Kidney (tissue), 14 donors: ENCODE data around the gene GUF1. TPM values are rescaled to one million over a fixed set of nuclear protein-coding genes. Genes with fewer than 3 reads are reported as not detected.

Experiments used
- DNase-seq, 5 donors: peaks; one replicate each; pipeline ENCODE4 v3.0.0-alpha.2; 2013 to 2020
- FAIRE-seq: peaks from 2 replicates; lab custom pipeline; 2012; peaks lifted over from hg19 to GRCh38; lab: Jason Lieb, UNC
- H3K27ac ChIP-seq, 2 donors: one replicate each; pipeline ENCODE4 v1.7.0; 2013; ENCODE audit warnings: low read depth in 2 of 2, low read length in 2 of 2, inconsistent platforms in 1 of 2
- H3K27me3 ChIP-seq: one replicate; pipeline ENCODE4 v1.7.1; 2013; ENCODE audit warnings: low read length, inconsistent platforms; ENCODE audit not compliant: control insufficient read depth, insufficient read depth
- H3K36me3 ChIP-seq, 3 donors: one replicate each; pipeline versions ENCODE4 v1.7.0 to v1.7.1; 2013; ENCODE audit warnings: low read length in 3 of 3, control low read depth in 1 of 3, inconsistent platforms in 1 of 3; ENCODE audit not compliant: insufficient read depth in 3 of 3, control insufficient read depth in 2 of 3
- H3K4me1 ChIP-seq, 3 donors: one replicate each; pipeline versions ENCODE4 v1.7.0 to v1.7.1; 2013; ENCODE audit warnings: low read length in 3 of 3, inconsistent platforms in 1 of 3, low read depth in 1 of 3; ENCODE audit not compliant: control insufficient read depth in 2 of 3, insufficient read depth in 2 of 3
- H3K4me3 ChIP-seq, 3 donors: one replicate each; pipeline versions ENCODE4 v1.7.0 to v1.8.1; 2013; ENCODE audit warnings: low read length in 3 of 3, control low read depth in 1 of 3, inconsistent platforms in 1 of 3
- H3K9ac ChIP-seq, 3 donors: one replicate each; pipeline versions ENCODE4 v1.7.0 to v1.7.1; 2013; ENCODE audit warnings: low read length in 3 of 3, control low read depth in 1 of 3, inconsistent platforms in 1 of 3
- H3K9me3 ChIP-seq, 3 donors: one replicate each; pipeline versions ENCODE4 v1.7.0 to v1.7.1; 2013; ENCODE audit warnings: low read length in 3 of 3, control low read depth in 1 of 3, inconsistent platforms in 1 of 3; ENCODE audit not compliant: control insufficient read depth in 2 of 3, insufficient read depth in 1 of 3
- intact Hi-C: fragments of 100-400 bp; cut with DNase I; formaldehyde crosslinking; loops from one replicate; pipeline ENCODE4 v1.11.1; 2022
- polyA plus RNA-seq: library from polyadenylated mRNA; stranded (reverse); fragments of 350-450 nt; fragmentation: Illumina TruSeq; extraction: RNeasy Lipid Tissue Mini Kit (QIAGEN cat#74804); gene quantifications from one replicate; pipeline ENCODE4 v1.2.3, GENCODE V29; 2014; ENCODE audit warnings: low read depth, low replicate concordance; ENCODE audit not compliant: insufficient read depth
- total RNA-seq: library from RNA; stranded (reverse); fragmentation: NEBNext Ultra II Directional; extraction: Animal tissue kit (Norgen Biotek cat#: 25700); gene quantifications from one replicate; pipeline ENCODE4 v1.2.1, GENCODE V29; 2021
- TF ChIP-seq, protein P1 (sequence below): IDR thresholded peaks from 3 replicates; pipeline ENCODE4 v1.5.1; 2012; ENCODE audit warnings: mild to moderate bottlenecking, moderate library complexity, borderline replicate concordance; ENCODE audit not compliant: insufficient read depth; ENCODE audit errors: extremely low read depth
- donor health status: control.
- donor health status: control.
- donor health status: control.
- donor health status: control.
- donor health status: control.
- donor health status: DM: yes; HTN: yes; CAD: no.
- donor health status: Normal renal cell carcinoma (clear cell type).

The GUF1 gene
- total and polyA plus RNA-seq, 2 donors from 2014 or later: 17.8 to 21.2 TPM

DNA sequence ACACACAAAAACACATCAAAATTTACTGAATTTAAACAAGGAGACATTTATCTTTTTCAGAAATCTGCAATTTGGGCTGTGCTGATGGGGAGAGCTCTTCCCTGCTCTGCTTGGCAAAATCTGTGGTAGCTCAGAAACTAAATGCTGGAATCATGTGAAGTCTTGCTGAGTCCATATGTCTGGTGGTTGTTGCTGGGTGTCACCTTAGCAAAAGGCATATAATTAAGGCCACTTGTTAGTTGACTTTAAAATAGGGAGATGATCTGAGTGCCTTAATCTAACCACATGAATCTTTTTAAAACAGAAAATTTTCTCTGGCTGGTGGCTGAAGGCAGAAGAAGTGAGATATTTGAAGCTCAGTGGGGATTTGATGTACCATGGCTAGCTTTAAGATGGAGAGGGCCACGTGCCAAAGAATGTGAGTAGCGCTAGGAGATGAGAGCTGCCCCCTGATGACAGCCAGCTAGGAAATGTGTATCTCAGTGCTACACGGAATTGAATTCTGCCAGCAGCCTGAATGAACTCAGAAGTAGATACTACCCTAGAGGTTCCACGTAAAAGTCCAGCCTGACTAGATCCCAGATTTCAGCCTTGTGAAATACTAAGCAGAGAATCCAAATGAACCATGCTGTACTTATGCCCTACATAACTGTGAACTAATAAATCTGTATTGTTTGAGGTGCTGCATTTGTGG is 7.6 kb upstream of the GUF1 start:
- intact Hi-C loops: no loop called here
- Histone ChIP-seq H3K9me3 (no peaks in the 10 kb centered on the region), H3K27ac (no peak overlapping the region), H3K4me3 (no peak overlapping the region), H3K27me3 (no peaks in the 10 kb centered on the region), H3K36me3 (no peaks in the 10 kb centered on the region), H3K4me1 (no peaks in the 10 kb centered on the region), H3K9ac (no peak overlapping the region)
- FAIRE-seq: no peak
- DNase-seq: no peak
- TF ChIP-seq, protein P1, sequence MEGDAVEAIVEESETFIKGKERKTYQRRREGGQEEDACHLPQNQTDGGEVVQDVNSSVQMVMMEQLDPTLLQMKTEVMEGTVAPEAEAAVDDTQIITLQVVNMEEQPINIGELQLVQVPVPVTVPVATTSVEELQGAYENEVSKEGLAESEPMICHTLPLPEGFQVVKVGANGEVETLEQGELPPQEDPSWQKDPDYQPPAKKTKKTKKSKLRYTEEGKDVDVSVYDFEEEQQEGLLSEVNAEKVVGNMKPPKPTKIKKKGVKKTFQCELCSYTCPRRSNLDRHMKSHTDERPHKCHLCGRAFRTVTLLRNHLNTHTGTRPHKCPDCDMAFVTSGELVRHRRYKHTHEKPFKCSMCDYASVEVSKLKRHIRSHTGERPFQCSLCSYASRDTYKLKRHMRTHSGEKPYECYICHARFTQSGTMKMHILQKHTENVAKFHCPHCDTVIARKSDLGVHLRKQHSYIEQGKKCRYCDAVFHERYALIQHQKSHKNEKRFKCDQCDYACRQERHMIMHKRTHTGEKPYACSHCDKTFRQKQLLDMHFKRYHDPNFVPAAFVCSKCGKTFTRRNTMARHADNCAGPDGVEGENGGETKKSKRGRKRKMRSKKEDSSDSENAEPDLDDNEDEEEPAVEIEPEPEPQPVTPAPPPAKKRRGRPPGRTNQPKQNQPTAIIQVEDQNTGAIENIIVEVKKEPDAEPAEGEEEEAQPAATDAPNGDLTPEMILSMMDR: no peak

DNA sequence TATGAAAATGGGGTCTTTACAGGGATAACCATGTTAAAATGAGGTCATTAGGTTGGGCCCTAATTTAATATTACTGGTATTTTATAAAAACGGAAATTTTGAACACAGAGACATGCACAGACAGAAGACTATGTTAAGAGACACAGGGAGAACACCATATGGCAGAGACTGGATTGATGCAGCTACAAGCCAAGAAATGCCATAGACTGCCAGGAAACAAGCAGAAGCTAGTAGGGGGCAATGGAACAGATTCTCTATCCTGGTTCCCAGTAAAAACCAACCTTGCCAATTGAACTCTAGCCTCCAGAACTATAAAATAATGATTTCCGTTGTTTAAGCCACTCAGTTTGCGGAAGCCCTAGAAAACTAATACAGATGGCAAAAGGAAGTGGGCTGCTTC is 6.6 kb upstream of the GUF1 start:
- Histone ChIP-seq H3K9ac (no peak overlapping the region), H3K9me3 (no peaks in the 10 kb centered on the region), H3K36me3 (no peaks in the 10 kb centered on the region), H3K4me1 (no peaks in the 10 kb centered on the region), H3K4me3 (no peak overlapping the region), H3K27ac (no peak overlapping the region), H3K27me3 (no peaks in the 10 kb centered on the region)
- no peak for FAIRE-seq
- TF ChIP-seq, protein P1: no peak
- no peak for DNase-seq
- intact Hi-C loops: no loop called here

DNA sequence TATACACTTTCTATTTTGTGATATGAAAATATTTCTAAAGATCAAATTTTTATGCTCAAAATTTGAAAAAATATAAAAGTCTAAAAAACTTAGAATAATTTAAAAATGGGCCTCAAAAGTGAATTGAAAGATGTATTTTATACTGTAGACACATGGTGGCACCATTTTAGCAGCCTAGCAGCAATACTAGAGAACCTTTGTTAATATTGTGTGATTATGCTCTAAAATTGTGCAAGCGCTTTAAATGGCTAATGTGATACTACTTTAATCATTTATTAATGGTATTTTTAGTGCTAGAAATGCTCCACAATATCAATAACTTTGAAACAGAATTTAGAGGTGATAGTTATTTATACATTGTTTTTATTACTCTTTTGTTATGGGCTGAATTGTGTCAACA is 3.7 kb upstream of the GUF1 start:
- FAIRE-seq: no peak
- Histone ChIP-seq H3K36me3 (no peaks in the 10 kb centered on the region), H3K27ac (no peak overlapping the region), H3K9me3 (no peaks in the 10 kb centered on the region), H3K9ac (no peak overlapping the region), H3K4me1 (peaks cover 0 to 4% (median 2%) of the 10 kb centered on the region in 3 donors), H3K27me3 (no peaks in the 10 kb centered on the region), H3K4me3 (no peak overlapping the region)
- no peak for DNase-seq
- intact Hi-C loops: no loop called here
- TF ChIP-seq, protein P1: no peak

DNA sequence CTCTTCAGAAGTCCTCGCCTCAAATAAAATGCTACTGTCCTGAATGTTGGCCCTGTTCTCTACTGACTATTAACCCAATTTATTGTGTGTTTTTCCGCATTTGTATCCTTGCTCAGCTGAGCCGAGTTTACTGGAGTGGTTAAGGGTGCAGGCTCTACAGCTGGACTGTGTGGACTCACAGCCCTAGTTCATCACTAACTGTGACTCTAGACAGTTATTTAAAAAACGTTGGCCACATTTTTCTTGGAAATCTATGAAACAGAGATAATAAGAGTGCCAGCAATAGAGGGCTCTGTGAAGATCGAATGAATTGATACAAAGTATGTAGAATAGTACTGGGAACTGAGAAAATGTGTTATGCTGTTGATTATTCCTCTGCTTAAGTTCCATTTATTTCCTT is 2.9 kb upstream of the GUF1 start:
- H3K27ac ChIP-seq: no peak overlapping the region
- intact Hi-C loops: no loop called here
- no peaks in the 10 kb centered on the region for H3K9me3 ChIP-seq
- H3K4me1 ChIP-seq: peaks cover 0 to 4% (median 4%) of the 10 kb centered on the region in 3 donors
- H3K9ac ChIP-seq: no peak overlapping the region
- TF ChIP-seq, protein P1: no peak
- no peak overlapping the region for H3K4me3 ChIP-seq
- FAIRE-seq (no peak), DNase-seq (no peak)
- no peaks in the 10 kb centered on the region for H3K27me3 ChIP-seq
- no peaks in the 10 kb centered on the region for H3K36me3 ChIP-seq
